Measurements from ENCODE around the gene YAE1.

YAE1 gene

GRCh38 chr7:39566023-39566921, at the start of gene YAE1:
Gene YAE1 (plus strand): TSS chr7:39566404. CDS start chr7:39566419, 15 bp downstream.
- H3K4me1 ChIP-seq (ENCODE audit: control insufficient read depth in 1 of 2, insufficient read depth in 2 of 2, low read length in 2 of 2) = peaks cover 0 to 14% of the 10 kb centered on the region in 2 donors
- peak within 1 kb of the TSS; percentile 93 to 98 for H3K4me3 ChIP-seq (ENCODE audit: low read depth in 1 of 2, low read length in 2 of 2)
- H3K27ac ChIP-seq (ENCODE audit: low read length) = peak within 1 kb of the TSS; percentile 93
- H3K9me3 ChIP-seq (ENCODE audit: control insufficient read depth in 1 of 2, low read length in 2 of 2) = no peaks in the 10 kb centered on the region
- H3K27me3 ChIP-seq (ENCODE audit: low read depth, low read length) = no peaks in the 10 kb centered on the region
- peaks cover 0 to 4% of the 10 kb centered on the region in 2 donors for H3K36me3 ChIP-seq (ENCODE audit: control insufficient read depth in 1 of 2, insufficient read depth in 2 of 2, low read length in 2 of 2)

- Histone ChIP-seq H3K36me3 (ENCODE audit: control insufficient read depth in 1 of 2, insufficient read depth in 2 of 2, low read length in 2 of 2) (no peaks in the 10 kb centered on the region), H3K9me3 (ENCODE audit: control insufficient read depth in 1 of 2, low read length in 2 of 2) (no peaks in the 10 kb centered on the region), H3K27me3 (ENCODE audit: low read depth, low read length) (no peaks in the 10 kb centered on the region), H3K4me3 (ENCODE audit: low read depth in 1 of 2, low read length in 2 of 2) (no peak overlapping the region), H3K4me1 (ENCODE audit: control insufficient read depth in 1 of 2, insufficient read depth in 2 of 2, low read length in 2 of 2) (no peaks in the 10 kb centered on the region), H3K27ac (ENCODE audit: low read length) (no peak overlapping the region)
Observed at GRCh38 chr7:39516498-39516897, 49.7 kb upstream of the YAE1 start.

- H3K9me3 ChIP-seq (ENCODE audit: control insufficient read depth in 1 of 2, low read length in 2 of 2) = no peaks in the 10 kb centered on the region
- H3K27me3 ChIP-seq (ENCODE audit: low read depth, low read length) = no peaks in the 10 kb centered on the region
- H3K27ac ChIP-seq (ENCODE audit: low read length) = no peak overlapping the region
- no peaks in the 10 kb centered on the region for H3K36me3 ChIP-seq (ENCODE audit: control insufficient read depth in 1 of 2, insufficient read depth in 2 of 2, low read length in 2 of 2)
- no peak overlapping the region for H3K4me3 ChIP-seq (ENCODE audit: low read depth in 1 of 2, low read length in 2 of 2)
- no peaks in the 10 kb centered on the region for H3K4me1 ChIP-seq (ENCODE audit: control insufficient read depth in 1 of 2, insufficient read depth in 2 of 2, low read length in 2 of 2)
Observed at GRCh38 chr7:39517240-39517639, 49.0 kb upstream of the YAE1 start.

- no peaks in the 10 kb centered on the region for H3K36me3 ChIP-seq (ENCODE audit: control insufficient read depth in 1 of 2, insufficient read depth in 2 of 2, low read length in 2 of 2)
- H3K9me3 ChIP-seq (ENCODE audit: control insufficient read depth in 1 of 2, low read length in 2 of 2) = no peaks in the 10 kb centered on the region
- no peak overlapping the region for H3K27ac ChIP-seq (ENCODE audit: low read length)
- no peaks in the 10 kb centered on the region for H3K27me3 ChIP-seq (ENCODE audit: low read depth, low read length)
- H3K4me3 ChIP-seq (ENCODE audit: low read depth in 1 of 2, low read length in 2 of 2) = no peak overlapping the region
- H3K4me1 ChIP-seq (ENCODE audit: control insufficient read depth in 1 of 2, insufficient read depth in 2 of 2, low read length in 2 of 2) = no peaks in the 10 kb centered on the region
Observed at GRCh38 chr7:39525926-39526325, 40.3 kb upstream of the YAE1 start.

- H3K9me3 ChIP-seq (ENCODE audit: control insufficient read depth in 1 of 2, low read length in 2 of 2) = no peaks in the 10 kb centered on the region
- H3K4me1 ChIP-seq (ENCODE audit: control insufficient read depth in 1 of 2, insufficient read depth in 2 of 2, low read length in 2 of 2) = no peaks in the 10 kb centered on the region
- H3K27ac ChIP-seq (ENCODE audit: low read length) = no peak overlapping the region
- no peak overlapping the region for H3K4me3 ChIP-seq (ENCODE audit: low read depth in 1 of 2, low read length in 2 of 2)
- no peaks in the 10 kb centered on the region for H3K36me3 ChIP-seq (ENCODE audit: control insufficient read depth in 1 of 2, insufficient read depth in 2 of 2, low read length in 2 of 2)
- no peaks in the 10 kb centered on the region for H3K27me3 ChIP-seq (ENCODE audit: low read depth, low read length)
Observed at GRCh38 chr7:39526666-39527065, 39.5 kb upstream of the YAE1 start.

GRCh38 chr7:39527296-39527695, 38.9 kb upstream of the YAE1 start:
- Histone ChIP-seq H3K27ac (ENCODE audit: low read length) (no peak overlapping the region), H3K36me3 (ENCODE audit: control insufficient read depth in 1 of 2, insufficient read depth in 2 of 2, low read length in 2 of 2) (no peaks in the 10 kb centered on the region), H3K9me3 (ENCODE audit: control insufficient read depth in 1 of 2, low read length in 2 of 2) (no peaks in the 10 kb centered on the region), H3K4me1 (ENCODE audit: control insufficient read depth in 1 of 2, insufficient read depth in 2 of 2, low read length in 2 of 2) (no peaks in the 10 kb centered on the region), H3K4me3 (ENCODE audit: low read depth in 1 of 2, low read length in 2 of 2) (no peak overlapping the region), H3K27me3 (ENCODE audit: low read depth, low read length) (no peaks in the 10 kb centered on the region)

- no peaks in the 10 kb centered on the region for H3K27me3 ChIP-seq (ENCODE audit: low read depth, low read length)
- no peaks in the 10 kb centered on the region for H3K36me3 ChIP-seq (ENCODE audit: control insufficient read depth in 1 of 2, insufficient read depth in 2 of 2, low read length in 2 of 2)
- no peak overlapping the region for H3K27ac ChIP-seq (ENCODE audit: low read length)
- no peaks in the 10 kb centered on the region for H3K4me1 ChIP-seq (ENCODE audit: control insufficient read depth in 1 of 2, insufficient read depth in 2 of 2, low read length in 2 of 2)
- no peak overlapping the region for H3K4me3 ChIP-seq (ENCODE audit: low read depth in 1 of 2, low read length in 2 of 2)
- H3K9me3 ChIP-seq (ENCODE audit: control insufficient read depth in 1 of 2, low read length in 2 of 2) = no peaks in the 10 kb centered on the region
Observed at GRCh38 chr7:39527951-39528350, 38.3 kb upstream of the YAE1 start.

GRCh38 chr7:39528849-39529248, 37.4 kb upstream of the YAE1 start:
- Histone ChIP-seq H3K4me3 (ENCODE audit: low read depth in 1 of 2, low read length in 2 of 2) (no peak overlapping the region), H3K27ac (ENCODE audit: low read length) (no peak overlapping the region), H3K9me3 (ENCODE audit: control insufficient read depth in 1 of 2, low read length in 2 of 2) (no peaks in the 10 kb centered on the region), H3K27me3 (ENCODE audit: low read depth, low read length) (no peaks in the 10 kb centered on the region), H3K36me3 (ENCODE audit: control insufficient read depth in 1 of 2, insufficient read depth in 2 of 2, low read length in 2 of 2) (no peaks in the 10 kb centered on the region), H3K4me1 (ENCODE audit: control insufficient read depth in 1 of 2, insufficient read depth in 2 of 2, low read length in 2 of 2) (no peaks in the 10 kb centered on the region)

GRCh38 chr7:39529582-39529981, 36.6 kb upstream of the YAE1 start:
- no peaks in the 10 kb centered on the region for H3K36me3 ChIP-seq (ENCODE audit: control insufficient read depth in 1 of 2, insufficient read depth in 2 of 2, low read length in 2 of 2)
- no peak overlapping the region for H3K4me3 ChIP-seq (ENCODE audit: low read depth in 1 of 2, low read length in 2 of 2)
- H3K27me3 ChIP-seq (ENCODE audit: low read depth, low read length) = no peaks in the 10 kb centered on the region
- no peak overlapping the region for H3K27ac ChIP-seq (ENCODE audit: low read length)
- H3K4me1 ChIP-seq (ENCODE audit: control insufficient read depth in 1 of 2, insufficient read depth in 2 of 2, low read length in 2 of 2) = no peaks in the 10 kb centered on the region
- no peaks in the 10 kb centered on the region for H3K9me3 ChIP-seq (ENCODE audit: control insufficient read depth in 1 of 2, low read length in 2 of 2)

GRCh38 chr7:39530971-39531370, 35.2 kb upstream of the YAE1 start:
- no peak overlapping the region for H3K27ac ChIP-seq (ENCODE audit: low read length)

GRCh38 chr7:39531818-39532217, 34.4 kb upstream of the YAE1 start:
- Histone ChIP-seq H3K4me1 (ENCODE audit: control insufficient read depth in 1 of 2, insufficient read depth in 2 of 2, low read length in 2 of 2) (no peaks in the 10 kb centered on the region), H3K4me3 (ENCODE audit: low read depth in 1 of 2, low read length in 2 of 2) (no peak overlapping the region)

More at GRCh38 chr7:39530971-39531370, 35.2 kb upstream of the YAE1 start:
- no peaks in the 10 kb centered on the region for H3K9me3 ChIP-seq (ENCODE audit: control insufficient read depth in 1 of 2, low read length in 2 of 2)
- no peaks in the 10 kb centered on the region for H3K36me3 ChIP-seq (ENCODE audit: control insufficient read depth in 1 of 2, insufficient read depth in 2 of 2, low read length in 2 of 2)
- no peak overlapping the region for H3K4me3 ChIP-seq (ENCODE audit: low read depth in 1 of 2, low read length in 2 of 2)
- no peaks in the 10 kb centered on the region for H3K4me1 ChIP-seq (ENCODE audit: control insufficient read depth in 1 of 2, insufficient read depth in 2 of 2, low read length in 2 of 2)
- H3K27me3 ChIP-seq (ENCODE audit: low read depth, low read length) = no peaks in the 10 kb centered on the region

GRCh38 chr7:39532832-39533231, 33.4 kb upstream of the YAE1 start:
- Histone ChIP-seq H3K36me3 (ENCODE audit: control insufficient read depth in 1 of 2, insufficient read depth in 2 of 2, low read length in 2 of 2) (no peaks in the 10 kb centered on the region), H3K27me3 (ENCODE audit: low read depth, low read length) (no peaks in the 10 kb centered on the region), H3K9me3 (ENCODE audit: control insufficient read depth in 1 of 2, low read length in 2 of 2) (no peaks in the 10 kb centered on the region), H3K4me3 (ENCODE audit: low read depth in 1 of 2, low read length in 2 of 2) (no peak overlapping the region), H3K27ac (ENCODE audit: low read length) (no peak overlapping the region), H3K4me1 (ENCODE audit: control insufficient read depth in 1 of 2, insufficient read depth in 2 of 2, low read length in 2 of 2) (no peaks in the 10 kb centered on the region)

More at GRCh38 chr7:39531818-39532217, 34.4 kb upstream of the YAE1 start:
- no peaks in the 10 kb centered on the region for H3K9me3 ChIP-seq (ENCODE audit: control insufficient read depth in 1 of 2, low read length in 2 of 2)
- no peaks in the 10 kb centered on the region for H3K27me3 ChIP-seq (ENCODE audit: low read depth, low read length)
- H3K27ac ChIP-seq (ENCODE audit: low read length) = no peak overlapping the region
- H3K36me3 ChIP-seq (ENCODE audit: control insufficient read depth in 1 of 2, insufficient read depth in 2 of 2, low read length in 2 of 2) = no peaks in the 10 kb centered on the region
